GM12801 (cell line): ENCODE results near the gene GJB3.

Source experiments
- TF ChIP-seq, protein P1 (sequence below): IDR thresholded peaks from one replicate; pipeline ENCODE4 v1.5.1; 2011; ENCODE audit warnings: control low read depth; ENCODE audit not compliant: insufficient read length; ENCODE audit errors: extremely low read depth

The GJB3 gene

DNA sequence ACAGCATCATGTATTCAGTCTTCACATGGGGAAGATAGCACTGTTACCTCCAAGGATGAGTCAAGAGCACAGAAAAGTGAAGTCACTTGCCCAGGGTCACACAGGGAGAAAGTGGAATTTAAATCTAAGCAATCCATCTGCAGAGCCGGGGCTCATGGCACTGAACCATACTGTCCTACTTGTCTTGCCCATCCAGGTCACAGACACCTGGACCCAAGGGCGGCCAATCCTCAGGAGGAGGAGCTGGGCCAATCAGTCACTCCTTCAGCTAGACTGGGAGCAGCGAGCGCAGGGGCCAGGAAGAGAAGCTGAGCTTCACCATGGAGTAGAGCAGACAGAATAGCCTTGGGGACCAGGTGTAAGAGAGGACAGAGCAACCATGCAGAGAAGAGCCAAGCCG lies 35.3 kb upstream of the GJB3 start:
- TF ChIP-seq, protein P1, sequence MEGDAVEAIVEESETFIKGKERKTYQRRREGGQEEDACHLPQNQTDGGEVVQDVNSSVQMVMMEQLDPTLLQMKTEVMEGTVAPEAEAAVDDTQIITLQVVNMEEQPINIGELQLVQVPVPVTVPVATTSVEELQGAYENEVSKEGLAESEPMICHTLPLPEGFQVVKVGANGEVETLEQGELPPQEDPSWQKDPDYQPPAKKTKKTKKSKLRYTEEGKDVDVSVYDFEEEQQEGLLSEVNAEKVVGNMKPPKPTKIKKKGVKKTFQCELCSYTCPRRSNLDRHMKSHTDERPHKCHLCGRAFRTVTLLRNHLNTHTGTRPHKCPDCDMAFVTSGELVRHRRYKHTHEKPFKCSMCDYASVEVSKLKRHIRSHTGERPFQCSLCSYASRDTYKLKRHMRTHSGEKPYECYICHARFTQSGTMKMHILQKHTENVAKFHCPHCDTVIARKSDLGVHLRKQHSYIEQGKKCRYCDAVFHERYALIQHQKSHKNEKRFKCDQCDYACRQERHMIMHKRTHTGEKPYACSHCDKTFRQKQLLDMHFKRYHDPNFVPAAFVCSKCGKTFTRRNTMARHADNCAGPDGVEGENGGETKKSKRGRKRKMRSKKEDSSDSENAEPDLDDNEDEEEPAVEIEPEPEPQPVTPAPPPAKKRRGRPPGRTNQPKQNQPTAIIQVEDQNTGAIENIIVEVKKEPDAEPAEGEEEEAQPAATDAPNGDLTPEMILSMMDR = no peak

DNA sequence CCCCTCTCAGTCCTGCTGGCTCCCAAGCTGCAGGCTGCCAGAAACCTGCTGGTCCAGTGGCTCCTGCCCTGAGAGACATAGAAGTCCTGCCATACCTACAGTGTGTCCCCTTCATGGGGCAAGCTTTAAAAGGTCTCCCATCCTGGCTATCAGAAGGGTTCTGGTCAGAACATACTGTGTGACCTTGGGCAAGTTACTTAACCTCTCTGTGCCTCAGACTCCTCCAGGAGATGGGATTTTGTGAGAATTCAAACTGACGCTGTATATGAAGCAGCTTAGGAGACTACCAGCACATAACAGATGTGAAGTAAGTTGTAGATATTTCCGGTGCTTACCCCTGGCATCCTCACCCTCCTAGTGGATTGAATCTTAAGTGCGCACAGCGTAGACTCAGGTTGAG lies 34.9 kb upstream of the GJB3 start:
- TF ChIP-seq, protein P1 = no peak

DNA sequence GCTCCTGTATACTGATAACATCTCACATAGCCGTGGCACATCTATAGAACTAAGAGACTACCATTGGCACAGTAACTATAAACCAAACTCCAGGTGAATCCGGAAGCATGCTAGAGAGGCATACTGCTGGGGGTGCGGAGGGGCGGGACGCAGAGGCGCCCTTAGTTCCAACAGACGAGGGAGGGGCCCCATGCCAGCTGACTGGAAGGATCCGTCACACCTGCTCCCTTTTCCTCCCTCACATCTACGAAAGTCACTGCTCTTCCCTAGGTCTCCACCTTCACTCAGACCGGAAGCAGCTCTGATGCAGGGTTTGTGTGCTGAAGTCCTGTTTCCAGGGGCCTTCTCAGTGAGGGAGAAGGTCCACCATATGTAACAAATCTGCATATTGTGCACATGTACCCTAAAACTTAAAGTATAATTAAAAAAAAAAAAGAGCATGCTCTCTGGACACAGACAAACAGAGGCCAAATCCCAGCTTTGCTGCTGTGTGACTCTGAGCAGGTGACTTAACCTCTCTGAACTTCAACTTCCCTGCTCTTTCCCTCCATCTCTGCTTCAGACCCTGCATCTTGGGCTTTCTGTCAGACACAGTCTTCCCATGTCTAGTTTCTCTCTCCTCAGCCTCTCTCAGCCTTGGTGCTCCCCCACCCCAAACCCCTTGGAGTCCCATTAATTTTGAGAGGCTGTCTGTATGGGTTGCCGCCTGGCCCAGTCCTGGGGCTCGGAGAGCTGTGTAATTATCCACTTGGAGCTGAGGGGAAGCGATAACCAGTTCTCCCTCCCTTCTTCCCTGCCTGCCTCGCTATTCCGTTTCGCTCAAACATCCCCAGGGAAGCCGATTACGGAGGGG lies 34.0 kb upstream of the GJB3 start:
- TF ChIP-seq, protein P1 = no peak

DNA sequence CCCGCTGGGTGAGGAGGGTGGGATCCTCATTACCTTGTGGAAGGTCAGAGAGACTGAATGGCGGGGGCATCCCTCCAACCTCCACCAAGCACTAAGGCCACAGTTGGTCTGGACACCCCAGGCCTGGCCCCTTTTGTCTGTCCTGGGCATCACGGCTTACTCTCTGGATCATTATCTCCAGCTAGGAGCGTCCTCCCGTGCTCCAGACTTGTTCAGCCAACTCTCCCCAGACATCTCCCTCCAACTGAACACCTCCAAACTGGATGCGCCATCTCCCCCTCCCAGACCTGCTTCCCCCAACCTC lies 33.4 kb upstream of the GJB3 start:
- TF ChIP-seq, protein P1 = no peak

DNA sequence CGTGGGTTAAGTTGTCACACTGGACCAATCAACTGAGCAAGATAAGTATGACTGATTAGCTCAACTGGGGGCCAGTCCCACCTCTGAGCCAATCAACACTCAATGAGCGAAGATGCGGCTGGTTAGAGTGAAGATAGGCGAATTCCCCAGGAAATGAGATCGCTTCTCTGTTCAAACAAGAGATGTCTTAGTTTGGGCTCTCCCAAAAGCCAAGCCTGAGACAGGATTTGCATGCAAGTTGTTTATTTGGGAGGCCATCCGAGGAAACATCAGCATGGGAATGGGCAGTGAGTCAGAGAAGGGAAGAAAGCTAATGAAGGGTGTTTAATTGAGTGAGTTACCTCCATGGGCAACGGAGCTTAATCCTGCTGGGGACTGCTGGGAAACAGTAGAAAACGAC lies 31.0 kb upstream of the GJB3 start:
- TF ChIP-seq, protein P1 = no peak

DNA sequence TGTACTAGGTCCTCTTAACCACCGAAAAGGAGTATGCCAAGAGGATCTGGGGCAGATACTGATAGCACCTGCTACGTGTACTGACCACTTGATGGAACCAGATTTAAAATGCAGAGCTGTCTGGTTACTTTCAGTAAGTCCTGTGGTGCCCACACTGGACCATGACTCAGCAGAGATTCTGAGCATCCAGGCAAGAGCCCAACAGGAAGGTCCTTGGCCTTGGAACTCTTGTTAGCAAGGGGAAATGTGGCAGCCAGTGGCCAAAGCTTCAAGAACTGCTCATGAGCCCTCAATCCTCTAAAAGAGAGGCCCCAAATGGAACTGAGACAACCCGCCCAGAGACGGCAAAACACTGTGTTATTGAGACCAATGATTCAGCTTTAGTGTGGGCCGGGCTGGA lies 30.4 kb upstream of the GJB3 start:
- TF ChIP-seq, protein P1 = no peak

DNA sequence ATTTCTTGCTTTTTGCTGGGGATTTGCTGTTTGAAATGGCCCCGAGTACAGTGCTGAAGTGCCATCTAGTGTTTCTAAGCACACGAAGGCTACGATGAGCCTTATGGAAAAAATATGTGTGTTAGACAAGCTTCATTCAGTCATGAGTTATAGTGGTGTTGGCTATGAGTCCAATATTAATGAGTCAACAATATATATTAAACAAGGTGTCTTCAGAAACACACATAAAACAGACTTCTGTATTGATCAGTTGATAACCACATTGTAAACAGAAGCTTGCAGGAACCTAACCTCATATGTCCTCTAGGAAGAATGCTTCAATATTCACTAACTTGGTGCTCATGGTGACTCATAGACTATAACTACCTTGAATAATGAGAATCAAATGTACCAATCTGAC lies 27.9 kb upstream of the GJB3 start:
- TF ChIP-seq, protein P1 = no peak
